Activated CD4-positive, alpha-beta T cell treated with anti-CD3 and anti-CD28 coated beads, Interleukin-2, Interleukin-4, amounts not matched to agents 100 ng/mL and 50 ng/mL, durations not matched to agents 16 hours and 8 hours (primary cell): Measurements from ENCODE around the gene VPS13D.
A peak's percentile ranks its signal among the peaks of the same experiment; 100 is the strongest.
"Not testable (repeated sequence)": the region's sequence is repeated elsewhere in the genome, so short reads cannot be mapped to it uniquely, and the experiment has no call there.

Source experiments
- DNase-seq: peaks from one replicate; pipeline ENCODE4 v3.0.0-alpha.2; 2020; ENCODE audit warnings: low spot score

VPS13D gene

GRCh38 chr1:12196641-12197482 is 33.0 kb upstream of the VPS13D start:
- DNase-seq = no peak

GRCh38 chr1:12197483-12197880 is 32.3 kb upstream of the VPS13D start:
- no peak for DNase-seq

GRCh38 chr1:12200208-12200607 is 29.6 kb upstream of the VPS13D start:
- no peak for DNase-seq

- no peak for DNase-seq
Observed at GRCh38 chr1:12201352-12202189, 28.3 kb upstream of the VPS13D start.

GRCh38 chr1:12202190-12202497 is 27.7 kb upstream of the VPS13D start:
- DNase-seq = no peak

- DNase-seq = no peak
Observed at GRCh38 chr1:12202577-12202976, 27.3 kb upstream of the VPS13D start.

- DNase-seq = no peak
Observed at GRCh38 chr1:12203216-12204007, 26.4 kb upstream of the VPS13D start.

GRCh38 chr1:12204140-12204539 is 25.7 kb upstream of the VPS13D start:
- DNase-seq = no peak

- DNase-seq = no peak
Observed at GRCh38 chr1:12204754-12205658, 24.8 kb upstream of the VPS13D start.

- no peak for DNase-seq
Observed at GRCh38 chr1:12206238-12206637, 23.6 kb upstream of the VPS13D start.

GRCh38 chr1:12206792-12207424 is 22.9 kb upstream of the VPS13D start:
- DNase-seq = no peak

- no peak for DNase-seq
Observed at GRCh38 chr1:12208271-12208670, 21.6 kb upstream of the VPS13D start.

- DNase-seq = peak; percentile 85
Observed at GRCh38 chr1:12208764-12209494, 20.9 kb upstream of the VPS13D start.

GRCh38 chr1:12209495-12209832 is 20.4 kb upstream of the VPS13D start:
- no peak for DNase-seq

- DNase-seq = no peak
Observed at GRCh38 chr1:12215118-12215961, 14.5 kb upstream of the VPS13D start.

GRCh38 chr1:12219800-12220199 is 10.0 kb upstream of the VPS13D start:
- DNase-seq = no peak

GRCh38 chr1:12220890-12221289 is 8.9 kb upstream of the VPS13D start:
- DNase-seq = no peak

- not testable (repeated sequence) for DNase-seq
Observed at GRCh38 chr1:12222700-12223099, 7.1 kb upstream of the VPS13D start.

- DNase-seq = not testable (repeated sequence)
Observed at GRCh38 chr1:12224092-12224491, 5.7 kb upstream of the VPS13D start.
